ENCODE results near the gene DBET.
A peak's percentile ranks its signal among the peaks of the same experiment; 100 is the strongest.
"Not testable (repeated sequence)": the region's sequence is repeated elsewhere in the genome, so short reads cannot be mapped to it uniquely, and the experiment has no call there.

DBET gene

DNA sequence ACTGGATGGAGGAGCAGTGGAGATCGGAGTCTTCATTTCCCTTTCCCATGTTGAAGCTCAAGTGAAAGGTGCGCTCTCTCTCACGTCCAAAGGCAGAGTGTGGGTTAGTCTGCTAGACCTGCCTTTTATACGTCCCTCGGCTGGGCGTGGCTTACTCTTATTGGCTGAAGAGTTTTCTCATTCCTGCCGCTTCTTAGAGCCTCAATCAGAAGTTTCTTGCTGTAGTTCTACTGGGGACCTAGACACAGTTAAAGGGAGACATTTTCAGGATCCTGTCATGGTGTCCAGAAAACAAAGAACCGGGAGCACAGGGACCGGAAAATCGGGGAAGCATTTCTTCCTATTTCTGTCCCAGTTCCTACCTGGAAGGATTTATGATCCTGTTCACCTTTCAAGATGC lies 37.1 kb upstream of the DBET start, which contains the start of gene FRG2:
TSS of gene FRG2 (minus strand) at position 101 of the 400 bp plus-strand sequence. CDS start at position 49, 52 bp downstream.
- not testable (repeated sequence) for ATAC-seq; H3K27ac Mint-ChIP-seq; H3K9me3 Mint-ChIP-seq; DNase-seq; H3K4me3 Mint-ChIP-seq; H3K27me3 Mint-ChIP-seq; H3K4me1 Mint-ChIP-seq; H3K36me3 Mint-ChIP-seq (ENCODE audit: low read depth)

DNA sequence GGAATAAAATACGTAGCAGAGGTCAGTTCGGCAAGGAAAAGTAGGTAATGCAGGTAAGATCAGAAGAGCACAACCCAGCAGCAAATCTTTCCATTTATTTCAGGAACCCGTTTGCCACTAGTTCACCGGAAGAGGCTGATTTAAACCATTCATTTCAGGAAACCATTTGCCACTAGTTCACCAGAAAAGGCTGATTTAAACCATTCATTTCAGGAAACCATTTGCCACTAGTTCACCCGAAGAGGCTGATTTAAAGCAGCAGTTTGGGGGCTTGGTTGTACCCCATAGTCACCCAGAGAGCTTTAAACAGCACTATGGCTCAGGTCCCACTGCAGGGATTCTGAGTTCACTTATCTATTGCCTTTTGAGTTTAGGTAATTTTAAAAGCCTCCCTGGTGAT lies 33.0 kb upstream of the DBET start:
- not testable (repeated sequence) for ATAC-seq; H3K36me3 Mint-ChIP-seq (ENCODE audit: low read depth); DNase-seq; H3K4me3 Mint-ChIP-seq; H3K4me1 Mint-ChIP-seq; H3K27ac Mint-ChIP-seq; H3K9me3 Mint-ChIP-seq
- peaks cover 16% of the 10 kb centered on the region for H3K27me3 Mint-ChIP-seq

DNA sequence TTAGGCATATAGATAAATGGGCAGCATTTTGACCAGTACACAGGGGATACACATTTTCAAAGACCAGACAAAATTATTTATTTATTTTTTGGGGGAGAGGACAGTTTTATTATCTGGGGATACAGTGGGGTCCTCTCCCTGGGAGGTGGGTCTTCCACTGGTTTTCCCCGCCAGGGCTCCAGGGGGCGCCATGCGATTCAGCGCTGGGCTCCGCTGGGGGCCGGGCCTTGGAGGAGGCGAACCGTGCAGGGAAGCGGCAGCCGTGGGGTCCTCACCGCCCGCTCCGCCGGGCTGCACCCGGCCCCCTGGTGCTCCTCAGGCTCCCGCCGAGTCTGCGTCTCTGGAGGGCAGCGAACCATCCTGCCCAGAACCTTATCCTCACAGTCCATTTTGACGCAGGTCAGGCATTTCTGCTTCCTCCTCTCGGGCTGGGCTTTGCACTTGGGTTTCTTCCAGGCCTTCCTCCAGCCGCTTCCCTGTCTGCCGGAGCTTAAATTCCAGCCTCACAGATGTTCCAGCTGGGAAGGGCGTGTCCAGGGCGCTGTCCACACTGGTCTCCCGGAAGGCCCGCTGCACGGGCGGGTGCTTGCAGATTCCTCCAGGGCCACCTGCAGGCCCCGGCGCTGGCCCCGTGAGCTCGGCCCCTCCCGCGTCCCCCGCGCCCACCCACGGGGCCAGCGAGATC lies 26.5 kb upstream of the DBET start:
- not testable (repeated sequence) for H3K9me3 Mint-ChIP-seq; H3K27ac Mint-ChIP-seq; DNase-seq; H3K4me3 Mint-ChIP-seq; H3K4me1 Mint-ChIP-seq; H3K36me3 Mint-ChIP-seq (ENCODE audit: low read depth)
- ATAC-seq, result peak; percentile 54
- H3K27me3 Mint-ChIP-seq, result peaks cover 27% of the 10 kb centered on the region

GRCh38 chr4:190040873-190041272 lies 23.4 kb upstream of the DBET start:
- not testable (repeated sequence) for H3K4me1 Mint-ChIP-seq; H3K27ac Mint-ChIP-seq; DNase-seq; ATAC-seq; H3K4me3 Mint-ChIP-seq; H3K9me3 Mint-ChIP-seq; H3K36me3 Mint-ChIP-seq (ENCODE audit: low read depth)
- H3K27me3 Mint-ChIP-seq, result peaks cover 15% of the 10 kb centered on the region

GRCh38 chr4:190047627-190048026 lies 16.7 kb upstream of the DBET start:
- H3K4me3 Mint-ChIP-seq; H3K27ac Mint-ChIP-seq; H3K36me3 Mint-ChIP-seq (ENCODE audit: low read depth); H3K27me3 Mint-ChIP-seq; DNase-seq; H3K4me1 Mint-ChIP-seq; H3K9me3 Mint-ChIP-seq; ATAC-seq: not testable (repeated sequence)

GRCh38 chr4:190049378-190050239 lies 14.7 kb upstream of the DBET start:
- ATAC-seq, result not testable (repeated sequence)

DNA sequence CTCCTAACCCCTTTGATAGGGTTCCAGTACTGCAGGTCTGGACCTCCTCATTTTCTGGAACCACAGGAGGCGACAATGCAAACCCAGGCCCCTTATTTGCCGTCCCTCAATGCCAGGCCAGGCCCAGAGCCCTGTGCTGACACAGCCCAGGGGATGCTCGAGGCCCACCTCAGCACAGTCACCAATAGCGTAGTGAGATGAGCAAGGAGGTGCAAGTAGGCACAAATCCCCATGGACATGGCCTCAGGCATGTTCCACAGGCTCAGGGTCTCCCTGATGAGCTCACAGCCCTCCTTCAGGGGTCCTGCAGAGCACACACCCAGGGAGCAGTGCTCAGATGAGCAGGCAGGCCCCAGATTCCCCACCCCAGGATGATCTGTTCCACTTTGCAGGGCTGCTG lies 5.3 kb upstream of the DBET start:
- not testable (repeated sequence) for H3K27me3 Mint-ChIP-seq; ATAC-seq; H3K4me3 Mint-ChIP-seq; H3K4me1 Mint-ChIP-seq; H3K9me3 Mint-ChIP-seq; H3K27ac Mint-ChIP-seq; H3K36me3 Mint-ChIP-seq (ENCODE audit: low read depth); DNase-seq

More at GRCh38 chr4:190049378-190050239, 14.7 kb upstream of the DBET start:
- not testable (repeated sequence) for H3K4me1 Mint-ChIP-seq; H3K27ac Mint-ChIP-seq; H3K36me3 Mint-ChIP-seq (ENCODE audit: low read depth); DNase-seq; H3K4me3 Mint-ChIP-seq; H3K9me3 Mint-ChIP-seq; H3K27me3 Mint-ChIP-seq

GRCh38 chr4:190064805-190065204 lies 503 bp downstream of the DBET start:
- H3K27ac Mint-ChIP-seq; ATAC-seq; H3K4me3 Mint-ChIP-seq; DNase-seq; H3K9me3 Mint-ChIP-seq; H3K4me1 Mint-ChIP-seq; H3K27me3 Mint-ChIP-seq; H3K36me3 Mint-ChIP-seq (ENCODE audit: low read depth): not testable (repeated sequence)

DNA sequence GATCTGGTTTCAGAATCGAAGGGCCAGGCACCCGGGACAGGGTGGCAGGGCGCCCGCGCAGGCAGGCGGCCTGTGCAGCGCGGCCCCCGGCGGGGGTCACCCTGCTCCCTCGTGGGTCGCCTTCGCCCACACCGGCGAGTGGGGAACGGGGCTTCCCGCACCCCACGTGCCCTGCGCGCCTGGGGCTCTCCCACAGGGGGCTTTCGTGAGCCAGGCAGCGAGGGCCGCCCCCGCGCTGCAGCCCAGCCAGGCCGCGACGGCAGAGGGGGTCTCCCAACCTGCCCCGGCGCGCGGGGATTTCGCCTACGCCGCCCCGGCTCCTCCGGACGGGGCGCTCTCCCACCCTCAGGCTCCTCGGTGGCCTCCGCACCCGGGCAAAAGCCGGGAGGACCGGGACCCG lies 4.0 kb downstream of the DBET start:
- not testable (repeated sequence) for ATAC-seq; H3K4me3 Mint-ChIP-seq; H3K27ac Mint-ChIP-seq; H3K27me3 Mint-ChIP-seq; H3K36me3 Mint-ChIP-seq (ENCODE audit: low read depth); H3K4me1 Mint-ChIP-seq; H3K9me3 Mint-ChIP-seq; DNase-seq

DNA sequence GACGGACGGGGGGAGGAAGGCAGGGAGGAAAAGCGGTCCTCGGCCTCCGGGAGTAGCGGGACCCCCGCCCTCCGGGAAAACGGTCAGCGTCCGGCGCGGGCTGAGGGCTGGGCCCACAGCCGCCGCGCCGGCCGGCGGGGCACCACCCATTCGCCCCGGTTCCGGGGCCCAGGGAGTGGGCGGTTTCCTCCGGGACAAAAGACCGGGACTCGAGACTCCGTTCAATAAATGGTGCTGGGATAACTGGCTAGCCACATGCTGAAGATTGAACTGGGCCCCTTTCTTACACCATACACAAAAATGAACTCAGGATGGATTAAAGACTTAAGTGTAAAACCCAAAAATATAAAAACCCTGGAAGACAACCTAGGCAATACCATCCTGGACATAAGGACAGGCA lies 28.8 kb downstream of the DBET start:
- H3K4me3 Mint-ChIP-seq; H3K36me3 Mint-ChIP-seq (ENCODE audit: low read depth); H3K27me3 Mint-ChIP-seq; H3K4me1 Mint-ChIP-seq; ATAC-seq; DNase-seq; H3K27ac Mint-ChIP-seq; H3K9me3 Mint-ChIP-seq: not testable (repeated sequence)

GRCh38 chr4:190094031-190094430 lies 29.7 kb downstream of the DBET start:
- H3K4me3 Mint-ChIP-seq; ATAC-seq; H3K4me1 Mint-ChIP-seq; H3K9me3 Mint-ChIP-seq; H3K27ac Mint-ChIP-seq; H3K27me3 Mint-ChIP-seq; H3K36me3 Mint-ChIP-seq (ENCODE audit: low read depth); DNase-seq: not testable (repeated sequence)

DNA sequence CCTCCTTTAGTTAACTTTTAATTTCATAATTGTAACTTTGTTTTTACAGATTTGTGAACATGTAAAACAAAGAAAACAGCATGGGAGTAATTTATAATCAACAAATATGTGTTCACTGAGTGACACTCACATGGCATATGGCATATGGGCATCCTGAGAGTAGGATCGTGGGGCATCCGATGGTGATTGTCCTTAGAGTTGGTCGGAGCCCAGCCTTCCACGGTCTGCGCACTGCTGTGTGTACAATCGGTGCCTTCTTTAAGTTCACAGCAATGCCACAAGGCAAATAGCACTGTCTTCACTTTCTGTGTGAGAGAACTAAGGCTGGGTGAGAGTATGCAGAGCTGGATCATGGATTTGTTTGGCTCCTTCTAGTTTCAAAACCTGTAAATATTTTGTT lies 31.0 kb downstream of the DBET start:
- not testable (repeated sequence) for DNase-seq; H3K36me3 Mint-ChIP-seq (ENCODE audit: low read depth); ATAC-seq; H3K27ac Mint-ChIP-seq; H3K27me3 Mint-ChIP-seq; H3K4me1 Mint-ChIP-seq; H3K4me3 Mint-ChIP-seq; H3K9me3 Mint-ChIP-seq

DNA sequence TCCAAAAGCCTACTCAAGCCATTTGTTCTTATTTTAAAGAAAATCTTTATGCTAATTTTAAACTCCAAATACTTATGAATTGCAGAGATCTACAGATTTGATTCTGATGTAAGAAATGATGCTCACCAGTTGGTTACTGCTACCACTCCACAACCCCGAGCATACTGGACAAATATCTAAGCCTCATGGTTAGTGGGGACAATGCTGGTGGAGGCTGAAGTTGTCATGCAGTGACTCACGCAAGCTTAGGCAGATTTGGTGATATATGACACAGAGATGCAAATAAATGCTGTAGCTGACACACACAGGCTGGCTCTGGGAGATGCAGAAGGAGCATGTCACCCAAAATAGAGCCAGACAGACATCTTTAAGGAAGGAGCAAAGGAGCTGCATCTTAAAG lies 35.3 kb downstream of the DBET start:
- ATAC-seq; H3K9me3 Mint-ChIP-seq; H3K27me3 Mint-ChIP-seq; H3K4me3 Mint-ChIP-seq; H3K4me1 Mint-ChIP-seq; H3K27ac Mint-ChIP-seq; H3K36me3 Mint-ChIP-seq (ENCODE audit: low read depth); DNase-seq: not testable (repeated sequence)

GRCh38 chr4:190101525-190101924 lies 37.2 kb downstream of the DBET start:
- not testable (repeated sequence) for H3K27ac Mint-ChIP-seq; H3K4me3 Mint-ChIP-seq; H3K27me3 Mint-ChIP-seq; H3K4me1 Mint-ChIP-seq; H3K36me3 Mint-ChIP-seq (ENCODE audit: low read depth); H3K9me3 Mint-ChIP-seq; DNase-seq
- ATAC-seq, result peak; percentile 52

- H3K9me3 Mint-ChIP-seq, H3K4me3 Mint-ChIP-seq: not testable (repeated sequence)
Measured at GRCh38 chr4:190106191-190106590, 41.9 kb downstream of the DBET start.

More at GRCh38 chr4:190106191-190106590, 41.9 kb downstream of the DBET start:
- not testable (repeated sequence) for H3K27ac Mint-ChIP-seq; ATAC-seq; DNase-seq; H3K36me3 Mint-ChIP-seq (ENCODE audit: low read depth); H3K4me1 Mint-ChIP-seq; H3K27me3 Mint-ChIP-seq
